ENCODE data around the gene MIDN.
A peak's percentile ranks its signal among the peaks of the same experiment; 100 is the strongest.

Gene MIDN

DNA sequence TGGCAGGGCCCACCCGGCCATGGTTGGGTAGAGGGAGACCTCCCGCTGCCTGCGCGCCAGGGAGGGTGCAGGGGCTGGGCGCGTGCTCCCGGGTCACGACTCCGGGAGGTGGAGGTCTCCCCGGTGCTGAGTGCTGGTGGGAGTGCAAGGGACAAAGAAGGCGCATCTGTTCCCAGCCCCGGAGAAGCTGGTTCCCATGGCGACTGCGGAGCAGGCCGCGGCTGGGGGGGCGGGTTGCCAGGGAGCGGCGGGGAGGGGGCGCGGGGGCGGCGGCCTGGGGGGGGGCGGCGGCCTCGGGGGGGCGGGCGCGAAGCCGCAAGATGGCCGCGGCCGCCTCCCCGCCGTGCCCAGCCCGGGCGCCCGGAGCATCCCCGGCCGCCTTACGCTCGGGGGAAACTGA is 11.8 kb upstream of the MIDN start:
- peak overlapping the region; percentile 54; the same call in 1 of the 2 replicates for H3K27ac ChIP-seq
- TF ChIP-seq, protein P1, sequence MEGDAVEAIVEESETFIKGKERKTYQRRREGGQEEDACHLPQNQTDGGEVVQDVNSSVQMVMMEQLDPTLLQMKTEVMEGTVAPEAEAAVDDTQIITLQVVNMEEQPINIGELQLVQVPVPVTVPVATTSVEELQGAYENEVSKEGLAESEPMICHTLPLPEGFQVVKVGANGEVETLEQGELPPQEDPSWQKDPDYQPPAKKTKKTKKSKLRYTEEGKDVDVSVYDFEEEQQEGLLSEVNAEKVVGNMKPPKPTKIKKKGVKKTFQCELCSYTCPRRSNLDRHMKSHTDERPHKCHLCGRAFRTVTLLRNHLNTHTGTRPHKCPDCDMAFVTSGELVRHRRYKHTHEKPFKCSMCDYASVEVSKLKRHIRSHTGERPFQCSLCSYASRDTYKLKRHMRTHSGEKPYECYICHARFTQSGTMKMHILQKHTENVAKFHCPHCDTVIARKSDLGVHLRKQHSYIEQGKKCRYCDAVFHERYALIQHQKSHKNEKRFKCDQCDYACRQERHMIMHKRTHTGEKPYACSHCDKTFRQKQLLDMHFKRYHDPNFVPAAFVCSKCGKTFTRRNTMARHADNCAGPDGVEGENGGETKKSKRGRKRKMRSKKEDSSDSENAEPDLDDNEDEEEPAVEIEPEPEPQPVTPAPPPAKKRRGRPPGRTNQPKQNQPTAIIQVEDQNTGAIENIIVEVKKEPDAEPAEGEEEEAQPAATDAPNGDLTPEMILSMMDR (conservative IDR thresholded peaks at IDR 0.05) = no peak
- no peak for TF ChIP-seq ZFX (IDR thresholded peaks at IDR 0.05)

DNA sequence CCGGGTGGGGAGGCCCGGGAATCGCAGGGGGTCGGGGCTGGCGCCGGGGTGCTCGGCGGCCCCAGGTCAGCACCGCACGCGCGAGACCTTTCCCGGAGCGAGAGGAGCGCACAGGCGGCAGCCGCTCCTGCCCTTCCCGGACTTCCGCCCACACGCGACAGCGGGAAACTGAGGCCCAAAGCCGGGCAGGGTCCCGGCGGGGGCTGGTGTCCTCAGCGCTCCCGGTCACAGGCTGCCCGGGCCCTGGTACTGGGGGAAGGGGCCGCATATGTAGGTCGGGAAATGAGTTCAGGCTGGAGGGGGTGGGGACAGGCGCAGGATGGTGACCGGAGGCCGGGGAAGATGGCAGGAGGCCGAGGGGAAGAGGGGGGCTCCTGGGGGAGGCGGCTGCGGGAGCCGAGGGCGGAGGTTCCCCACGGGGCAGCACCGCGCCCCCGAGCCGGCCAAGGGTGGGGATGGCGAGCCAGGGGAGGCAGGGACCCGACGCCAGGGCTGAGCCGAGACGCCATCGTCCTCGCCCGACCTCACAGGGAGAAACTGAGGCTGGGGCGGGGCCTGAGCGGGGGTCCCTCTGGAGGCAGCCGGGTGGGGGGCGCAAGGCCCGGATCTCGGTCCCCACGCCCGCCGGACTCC is 11.2 kb upstream of the MIDN start:
- 0 out of 2 replicates have a peak, but pooled peaks have one; percentile 5 for TF ChIP-seq ZFX (IDR thresholded peaks at IDR 0.05)
- TF ChIP-seq, protein P1 (conservative IDR thresholded peaks at IDR 0.05) = no peak
- H3K27ac ChIP-seq = peak overlapping the region; percentile 54

DNA sequence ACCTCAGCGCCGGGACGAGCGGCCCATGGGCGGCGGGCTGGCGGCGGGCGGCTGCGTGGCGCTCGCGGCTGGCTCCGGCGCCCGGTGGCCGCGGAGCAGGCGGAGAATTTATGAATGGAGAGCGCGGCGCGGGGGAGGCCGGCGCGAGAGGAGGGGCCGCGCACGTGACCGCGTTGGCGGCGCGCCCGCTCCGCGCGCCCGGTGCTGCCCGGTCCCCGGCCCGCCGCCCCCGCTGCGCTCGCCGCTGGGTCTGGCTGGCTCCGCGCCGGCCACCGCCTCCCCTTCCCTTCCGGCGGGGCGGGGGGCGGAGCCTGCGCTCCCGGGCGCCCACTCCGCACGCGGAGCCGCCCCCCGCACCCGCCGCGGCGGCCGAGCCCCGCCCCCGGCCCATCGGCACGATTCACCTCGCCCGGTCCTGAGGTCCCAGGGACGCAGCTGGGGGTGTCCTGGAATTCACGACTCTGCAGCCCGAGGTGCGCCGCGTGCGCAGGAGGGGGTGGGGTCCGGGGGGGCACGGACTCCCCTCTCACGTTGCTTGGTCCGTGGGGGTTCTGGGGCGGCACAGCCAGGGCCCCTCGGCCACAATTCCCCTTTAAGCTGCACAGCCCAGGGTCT is 10.5 kb upstream of the MIDN start, which contains the start of gene CBARP:
CBARP (minus strand) TSS at position 252 of the 615 bp plus-strand sequence. CDS start 1,905 bp downstream, outside the sequence.
- no peak for TF ChIP-seq ZFX (IDR thresholded peaks at IDR 0.05)
- TF ChIP-seq, protein P1 (conservative IDR thresholded peaks at IDR 0.05) = no peak

DNA sequence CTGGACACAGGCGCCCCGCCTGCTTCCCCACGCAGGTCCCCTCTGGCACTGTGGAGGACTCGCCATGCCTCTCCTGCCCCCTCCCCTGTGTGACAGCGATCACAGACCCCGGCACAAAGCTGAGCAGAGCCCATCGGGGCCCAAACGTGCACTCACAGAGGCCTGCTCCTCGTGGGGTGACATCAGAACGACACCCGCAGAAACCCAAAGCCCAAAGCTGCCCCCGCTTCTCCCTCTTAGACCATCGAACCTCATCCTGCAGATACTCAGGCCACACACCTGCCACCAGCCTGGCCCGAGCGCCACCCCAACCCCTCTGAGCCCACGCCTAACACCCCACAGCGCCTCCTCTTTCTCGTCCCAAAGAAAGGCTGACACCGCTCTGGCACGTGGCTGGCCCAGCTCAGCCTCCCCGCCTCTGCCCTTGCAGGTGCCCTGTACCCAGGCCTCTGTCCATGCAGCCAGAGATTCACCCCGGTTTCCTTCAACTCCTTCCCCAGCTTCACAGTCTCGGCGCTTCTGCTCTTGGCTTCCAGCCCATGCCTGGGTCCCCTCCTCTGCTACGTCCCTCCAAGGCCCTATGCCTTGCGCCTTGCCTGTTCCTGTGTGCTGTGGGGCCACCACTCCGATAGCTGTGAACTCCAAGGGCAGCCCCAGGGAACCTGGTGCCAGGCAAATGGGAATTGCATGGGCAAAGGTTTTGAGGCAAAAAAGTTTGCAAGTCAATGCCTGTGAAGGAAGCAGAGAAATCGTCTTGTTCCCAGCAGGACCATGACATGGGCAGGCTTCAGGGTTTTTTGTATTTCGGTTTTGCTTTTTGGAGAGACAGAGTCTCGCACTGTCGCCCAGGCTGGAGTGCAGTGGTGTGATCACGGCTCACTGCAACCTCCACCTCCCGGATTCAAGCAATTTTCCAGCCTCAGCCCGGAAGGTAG is 9.7 kb upstream of the MIDN start:
- peak overlapping the region; percentile 54; the same call in 1 of the 2 replicates for H3K27ac ChIP-seq
- TF ChIP-seq ZFX (IDR thresholded peaks at IDR 0.05) = no peak
- TF ChIP-seq, protein P1 (conservative IDR thresholded peaks at IDR 0.05) = no peak

More for the DNA sequence above, 10.5 kb upstream of the MIDN start, which contains the start of gene CBARP:
- H3K27ac ChIP-seq = peak within 1 kb of the TSS; percentile 54

DNA sequence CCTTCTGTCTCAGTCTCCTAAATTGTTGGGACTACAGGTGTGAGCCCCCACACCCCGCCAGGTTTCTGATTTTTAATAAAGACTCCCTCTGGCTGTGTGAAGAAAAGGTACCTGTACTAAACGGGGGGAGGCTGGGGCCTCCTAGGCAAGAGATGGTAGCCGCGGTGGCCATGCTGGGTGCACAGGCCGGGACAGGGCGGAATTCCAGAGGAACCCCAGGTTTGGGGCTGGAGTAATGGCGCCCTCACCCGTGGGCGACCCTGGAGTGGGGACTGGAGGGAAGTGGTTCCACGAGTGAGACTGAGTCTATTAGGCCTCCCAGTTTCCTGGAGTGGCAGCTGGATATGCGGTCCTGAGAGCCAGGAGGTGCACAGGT is 9.0 kb upstream of the MIDN start:
- no peak overlapping the region; the same call in 1 of the 2 replicates for H3K27ac ChIP-seq
- no peak for TF ChIP-seq ZFX (IDR thresholded peaks at IDR 0.05)
- TF ChIP-seq, protein P1 (conservative IDR thresholded peaks at IDR 0.05) = no peak

DNA sequence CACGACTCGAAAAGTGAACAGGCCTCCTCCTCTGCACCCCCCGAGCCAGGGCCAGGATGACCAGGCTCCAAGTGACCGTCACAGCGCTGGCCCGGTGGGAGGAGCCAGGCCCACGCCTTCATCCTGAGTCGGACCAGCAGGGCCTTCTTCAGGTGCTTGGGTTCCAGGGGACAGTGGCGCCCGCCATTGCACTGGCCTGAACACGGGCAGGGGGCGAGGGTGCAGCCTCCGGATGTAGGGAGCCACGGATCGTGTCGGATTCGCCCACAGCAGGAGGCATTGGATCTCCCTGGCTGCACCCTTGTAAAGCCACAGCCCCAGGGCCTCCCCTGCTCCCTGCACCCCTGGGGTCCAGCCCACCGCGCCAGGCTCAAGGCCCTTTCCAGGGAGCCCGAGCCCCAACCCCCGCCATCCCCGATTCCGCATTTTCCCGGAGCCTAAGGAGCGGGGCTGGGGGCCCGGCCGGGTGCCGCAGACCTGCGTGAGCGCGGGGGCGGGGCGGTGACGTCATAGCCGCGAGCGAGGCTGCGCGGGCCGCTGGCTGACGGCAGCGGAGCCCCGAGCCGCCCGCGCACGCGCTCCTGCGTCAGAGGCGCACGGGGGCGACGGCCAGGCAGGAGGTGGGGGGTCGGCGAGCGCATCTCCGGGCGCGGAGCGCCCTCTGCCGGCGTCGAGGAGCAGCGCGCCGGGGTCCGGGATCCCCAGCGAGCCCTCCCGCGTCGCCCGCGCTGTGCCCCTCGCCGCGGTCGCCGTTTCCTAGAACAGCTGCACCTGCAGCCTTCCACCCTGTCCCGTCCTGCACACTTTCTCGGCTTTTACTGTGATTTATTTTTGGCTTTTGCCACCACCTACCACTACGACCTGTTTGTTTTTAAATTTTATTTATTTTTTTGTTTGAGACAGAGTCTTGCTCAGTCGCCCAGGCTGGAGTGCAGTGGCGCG is 8.3 kb upstream of the MIDN start:
- no peak for TF ChIP-seq ZFX (IDR thresholded peaks at IDR 0.05)
- TF ChIP-seq, protein P1 (conservative IDR thresholded peaks at IDR 0.05) = peak; percentile 97
- peak overlapping the region; percentile 97 for H3K27ac ChIP-seq
